GM23338 (cell line): Measurements from ENCODE around the gene RALBP1. TPM values are rescaled to one million over a fixed set of nuclear protein-coding genes. Genes with fewer than 3 reads are reported as not detected.

Experiments used
- ATAC-seq: fragments of 200-7000 bp; cut with Tn5 transposase; 3 replicates; pipeline ENCODE4 v1.9.1; 2020
- DNase-seq: peaks from one replicate; pipeline ENCODE4 v3.0.0-alpha.2; 2015; ENCODE audit warnings: low spot score
- H2AFZ ChIP-seq: fragments of 200-600 bp; sonication (generic); 2 replicates; pipeline ENCODE4 v1.8.0; 2016; ENCODE audit warnings: antibody characterized with exemption, mild to moderate bottlenecking, moderate library complexity
- H3F3A ChIP-seq: fragments of 200-600 bp; sonication (generic); replicated peaks from 2 replicates; pipeline ENCODE4 v1.8.0; 2017; ENCODE audit warnings: antibody characterized with exemption, mixed run types, low read depth
- H3K27ac ChIP-seq: fragments of 200-600 bp; sonication (generic); 2 replicates; pipeline ENCODE4 v1.6.1; 2016; ENCODE audit warnings: low read depth
- H3K27me3 ChIP-seq: fragments of 200-600 bp; sonication (generic); 2 replicates; pipeline ENCODE4 v1.8.0; 2016; ENCODE audit warnings: mild to moderate bottlenecking, mixed run types, moderate library complexity; ENCODE audit not compliant: insufficient read depth
- H3K36me3 ChIP-seq: fragments of 200-600 bp; sonication (generic); 2 replicates; pipeline ENCODE4 v1.8.0; 2016; ENCODE audit warnings: mild to moderate bottlenecking; ENCODE audit not compliant: insufficient read depth
- H3K4me1 ChIP-seq: fragments of 200-600 bp; sonication (generic); 2 replicates; pipeline ENCODE4 v1.8.0; 2016; ENCODE audit warnings: mild to moderate bottlenecking, moderate library complexity; ENCODE audit not compliant: insufficient read depth
- H3K4me2 ChIP-seq: fragments of 200-600 bp; sonication (generic); 2 replicates; pipeline ENCODE4 v1.7.1; 2017; ENCODE audit warnings: mixed run types
- H3K4me3 ChIP-seq: fragments of 200-600 bp; sonication (generic); 2 replicates; pipeline ENCODE4 v1.6.1; 2016; ENCODE audit warnings: mixed run types
- H3K79me2 ChIP-seq: fragments of 200-600 bp; sonication (generic); replicated peaks from 2 replicates; pipeline ENCODE4 v1.8.0; 2017; ENCODE audit warnings: mild to moderate bottlenecking; ENCODE audit not compliant: insufficient read depth
- H3K9me2 ChIP-seq: fragments of 200-600 bp; sonication (generic); 2 replicates; pipeline ENCODE4 v1.8.0; 2017; ENCODE audit not compliant: insufficient read depth
- H4K20me1 ChIP-seq: fragments of 200-600 bp; sonication (generic); replicated peaks from 2 replicates; pipeline ENCODE4 v1.8.0; 2017; ENCODE audit warnings: mild to moderate bottlenecking; ENCODE audit not compliant: insufficient read depth
- H3K27ac Mint-ChIP-seq: 2 replicates; pipeline ENCODE4 v1.8.0; 2020; ENCODE audit warnings: inconsistent platforms, mild to moderate bottlenecking, moderate library complexity, mixed read lengths
- H3K27me3 Mint-ChIP-seq: 3 replicates; pipeline ENCODE4 v1.8.0; 2022; ENCODE audit warnings: low read depth, mild to moderate bottlenecking, moderate library complexity, mixed read lengths, inconsistent platforms; ENCODE audit not compliant: insufficient read depth, poor library complexity
- H3K36me3 Mint-ChIP-seq: 3 replicates; pipeline ENCODE4 v1.8.0; 2021; ENCODE audit warnings: low read depth, mild to moderate bottlenecking, inconsistent platforms, moderate library complexity, mixed read lengths
- H3K4me1 Mint-ChIP-seq: 3 replicates; pipeline ENCODE4 v1.8.0; 2020; ENCODE audit warnings: mild to moderate bottlenecking, inconsistent platforms, mixed read lengths
- H3K4me3 Mint-ChIP-seq: 3 replicates; pipeline ENCODE4 v1.8.0; 2021; ENCODE audit warnings: moderate library complexity, mild to moderate bottlenecking, inconsistent platforms, mixed read lengths
- H3K9me3 Mint-ChIP-seq: 3 replicates; pipeline ENCODE4 v1.8.0; 2020; ENCODE audit warnings: moderate library complexity, mild to moderate bottlenecking, inconsistent platforms, mixed read lengths
- CREB1 ChIP-seq: fragments of 250-450 bp; sonication (Bioruptor Pico); IDR thresholded peaks from 2 replicates; pipeline ENCODE4 v1.5.0; 2020; ENCODE audit warnings: low read depth, mild to moderate bottlenecking, moderate library complexity
- CTCF ChIP-seq, 2 experiments: fragments of 200-600 bp in 1 of 2; sonication (generic) in 1 of 2; conservative IDR thresholded peaks; 2 replicates each; pipeline versions ENCODE4 v1.5.1 to v1.6.1; 2016 to 2017; ENCODE audit warnings: antibody characterized with exemption in 2 of 2, low read depth in 2 of 2, mild to moderate bottlenecking in 2 of 2, moderate library complexity in 1 of 2
- ETS1 ChIP-seq: IDR thresholded peaks from 2 replicates; pipeline ENCODE4 v1.6.1; 2016; ENCODE audit warnings: antibody characterized with exemption
- EZH2 ChIP-seq: fragments of 200-600 bp; sonication (generic); IDR thresholded peaks from one replicate; pipeline ENCODE4 v1.8.0; 2017; ENCODE audit warnings: antibody characterized with exemption, mild to moderate bottlenecking, low read depth; ENCODE audit not compliant: unreplicated experiment
- EZH2phosphoT487 ChIP-seq: fragments of 200-600 bp; sonication (generic); IDR thresholded peaks from one replicate; pipeline ENCODE4 v1.8.1; 2018; ENCODE audit warnings: antibody characterized with exemption; ENCODE audit not compliant: unreplicated experiment
- JUNB ChIP-seq: IDR thresholded peaks from one replicate; pipeline ENCODE4 v1.6.1; 2016; ENCODE audit warnings: antibody characterized with exemption; ENCODE audit not compliant: unreplicated experiment
- NANOG ChIP-seq: IDR thresholded peaks from 2 replicates; pipeline ENCODE4 v1.6.1; 2016; ENCODE audit warnings: antibody characterized with exemption, borderline replicate concordance
- POLR2AphosphoS5 ChIP-seq: IDR thresholded peaks from 2 replicates; pipeline ENCODE4 v1.6.1; 2016; ENCODE audit warnings: antibody characterized with exemption, low read depth
- REST ChIP-seq: IDR thresholded peaks from one replicate; pipeline ENCODE4 v1.6.1; 2018; ENCODE audit warnings: antibody characterized with exemption; ENCODE audit not compliant: unreplicated experiment
- STAT1 ChIP-seq: IDR thresholded peaks from one replicate; pipeline ENCODE4 v1.6.1; 2016; ENCODE audit warnings: antibody characterized with exemption; ENCODE audit not compliant: unreplicated experiment
- ZNF114 ChIP-seq: fragments of 250-450 bp; sonication (Bioruptor Pico); IDR thresholded peaks from 2 replicates; pipeline ENCODE4 v1.5.0; 2020; ENCODE audit warnings: mild to moderate bottlenecking, moderate library complexity
- ZNF331 ChIP-seq: fragments of 250-450 bp; sonication (Bioruptor Pico); IDR thresholded peaks from 2 replicates; pipeline ENCODE4 v1.5.0; 2020; ENCODE audit warnings: low read depth, mild to moderate bottlenecking, moderate library complexity
- ZNF462 ChIP-seq: fragments of 250-450 bp; sonication (Bioruptor Pico); IDR thresholded peaks from 2 replicates; pipeline ENCODE4 v1.5.0; 2020; ENCODE audit warnings: mild to moderate bottlenecking, moderate library complexity
- polyA plus RNA-seq: library from polyadenylated mRNA; unstranded; fragments of >200 nt; fragmentation: Nextera tagmentation; extraction: Ambion mirVana; gene quantifications from 2 replicates; pipeline ENCODE4 v1.2.1, GENCODE V29; 2016
- total RNA-seq: library from RNA; depleted of rRNA; stranded (reverse); fragments of >200 nt; shearing (Covaris generic); gene quantifications from 2 replicates; pipeline ENCODE4 v1.2.3, GENCODE V29; 2014

The RALBP1 gene
- total and polyA plus RNA-seq, 2 experiments from 2014 or later, result 80.9 to 103 TPM

- Histone ChIP-seq H3K36me3 (no peaks in the 10 kb centered on the region; the same call in 1 of the 2 replicates), H3K4me3 (no peak overlapping the region), H3K27ac (no peak overlapping the region), H3K4me1 (peaks cover 15% of the 10 kb centered on the region), H3K4me2 (no peak overlapping the region), H3K79me2 (peaks cover 78% of the 10 kb centered on the region), H3K27me3 (no peaks in the 10 kb centered on the region), H3F3A (peaks cover 4% of the 10 kb centered on the region; the same call in 1 of the 2 replicates), H2AFZ (no peak overlapping the region), H4K20me1 (peaks cover 16% of the 10 kb centered on the region), H3K9me2 (peaks cover 3% of the 10 kb centered on the region; the same call in 1 of the 2 replicates)
- H3K4me3 Mint-ChIP-seq, result no peak overlapping the region
- H3K9me3 Mint-ChIP-seq, result no peaks in the 10 kb centered on the region
- ATAC-seq, result no peak
- peaks cover 16% of the 10 kb centered on the region for H3K4me1 Mint-ChIP-seq
- TF ChIP-seq NANOG, result no peak
- no peak for TF ChIP-seq EZH2
- no peak for TF ChIP-seq EZH2phosphoT487
- no peak for TF ChIP-seq ETS1
- TF ChIP-seq POLR2AphosphoS5, result no peak
- no peak for TF ChIP-seq STAT1
- no peak for TF ChIP-seq ZNF331 (CRISPR knock-in tag)
- TF ChIP-seq CTCF (conservative IDR thresholded peaks at IDR 0.05; ENCODE audit: low read depth in 2 of 2), result no peak
- no peak for TF ChIP-seq REST
- no peak for TF ChIP-seq ZNF462 (CRISPR knock-in tag)
- TF ChIP-seq CREB1 (CRISPR knock-in tag), result no peak
- no peak for TF ChIP-seq ZNF114 (CRISPR knock-in tag)
- no peak for TF ChIP-seq JUNB
- H3K27ac Mint-ChIP-seq, result no peak overlapping the region
- peak; percentile 9 for DNase-seq
- peaks cover 26% of the 10 kb centered on the region for H3K36me3 Mint-ChIP-seq
- H3K27me3 Mint-ChIP-seq, result peaks cover 4% of the 10 kb centered on the region
Measured at GRCh38 chr18:9478545-9478944, 3.2 kb downstream of the RALBP1 start.
